ENCODE data around the gene IRGC. TPM values are rescaled to one million over a fixed set of nuclear protein-coding genes. Genes with fewer than 3 reads are reported as not detected.

Gene IRGC
- total and polyA plus RNA-seq, 8 donors = not detected

- TF ChIP-seq POLR2AphosphoS5 (IDR thresholded peaks at IDR 0.05) (peak in 2 of 3 donors; percentile 71 to 81), EP300 (IDR thresholded peaks at IDR 0.05) (no peak), CTCF (IDR thresholded peaks at IDR 0.05) (no peak), POLR2A (IDR thresholded peaks at IDR 0.05) (no peak)
- WGBS, 5 donors = 35 to 67% (median 45%) methylated on average over 16 of the region's 16 CpGs
- H3K4me3 ChIP-seq = no peak overlapping the region
- peaks cover 56 to 100% (median 98%) of the 10 kb centered on the region in 4 donors for H3K36me3 ChIP-seq
- peaks cover 0 to 31% (median 24%) of the 10 kb centered on the region in 4 donors for H3K4me1 ChIP-seq
- no peaks in the 10 kb centered on the region for H3K27me3 ChIP-seq
- intact Hi-C loops (cut with DNase I; ENCODE audit: low total_unique reads) = no loop called here
- no peaks in the 10 kb centered on the region for H3K9me3 ChIP-seq
- DNase-seq = peak; percentile 67 to 76
- peak overlapping the region; percentile 62 to 86 (median 79) for H3K27ac ChIP-seq
Measured at GRCh38 chr19:43739439-43740235, 23.8 kb downstream of the IRGC start.

- Histone ChIP-seq H3K4me1 (peaks cover 0 to 46% (median 35%) of the 10 kb centered on the region in 4 donors), H3K9me3 (no peaks in the 10 kb centered on the region), H3K27me3 (no peaks in the 10 kb centered on the region), H3K4me3 (no peak overlapping the region), H3K27ac (peak overlapping the region in 3 of 5 donors; percentile 62 to 86 (median 79)), H3K36me3 (peaks cover 59 to 100% (median 97%) of the 10 kb centered on the region in 4 donors)
- intact Hi-C loops (cut with DNase I; ENCODE audit: low total_unique reads) = no loop called here
- no peak for TF ChIP-seq POLR2A (IDR thresholded peaks at IDR 0.05)
- TF ChIP-seq POLR2AphosphoS5 (IDR thresholded peaks at IDR 0.05) = peak in 1 of 3 donors; percentile 28
- WGBS, 5 donors = 41 to 67% (median 55%) methylated on average over 10 of the region's 10 CpGs
- no peak for DNase-seq
Measured at GRCh38 chr19:43741075-43741825, 25.4 kb downstream of the IRGC start.

- H3K27ac ChIP-seq = no peak overlapping the region
- intact Hi-C loops (cut with DNase I; ENCODE audit: low total_unique reads) = no loop called here
- H3K36me3 ChIP-seq = peaks cover 58 to 100% (median 97%) of the 10 kb centered on the region in 4 donors
- no peaks in the 10 kb centered on the region for H3K9me3 ChIP-seq
- 80 to 85% (median 83%) methylated on average over 3 of the region's 3 CpGs for WGBS, 5 donors
- no peak for DNase-seq
- H3K27me3 ChIP-seq = no peaks in the 10 kb centered on the region
- no peak for TF ChIP-seq EP300 (IDR thresholded peaks at IDR 0.05)
- no peak for TF ChIP-seq POLR2A (IDR thresholded peaks at IDR 0.05)
- no peak for TF ChIP-seq CTCF (IDR thresholded peaks at IDR 0.05)
- no peak for TF ChIP-seq POLR2AphosphoS5 (IDR thresholded peaks at IDR 0.05)
- no peak overlapping the region for H3K4me3 ChIP-seq
- H3K4me1 ChIP-seq = peaks cover 0 to 46% (median 33%) of the 10 kb centered on the region in 4 donors
Measured at GRCh38 chr19:43743059-43743458, 27.2 kb downstream of the IRGC start.

GRCh38 chr19:43747557-43748204 is 31.8 kb downstream of the IRGC start:
- intact Hi-C loops (cut with DNase I; ENCODE audit: low total_unique reads) = loop anchor here (5.0 kb wide), 1 partner anchor 35 kb away; the partner anchor contains the start of gene KCNN4
- WGBS, 5 donors = 82 to 89% (median 86%) methylated on average over 12 to 16 of the region's 16 CpGs
- no peak for DNase-seq

More at GRCh38 chr19:43747557-43748204, 31.8 kb downstream of the IRGC start:
- Histone ChIP-seq H3K4me1 (peaks cover 5 to 35% (median 30%) of the 10 kb centered on the region in 4 donors), H3K4me3 (no peak overlapping the region), H3K27ac (no peak overlapping the region), H3K9me3 (no peaks in the 10 kb centered on the region), H3K27me3 (no peaks in the 10 kb centered on the region), H3K36me3 (peaks cover 60 to 93% (median 89%) of the 10 kb centered on the region in 4 donors)
- TF ChIP-seq POLR2A (IDR thresholded peaks at IDR 0.05) (no peak), POLR2AphosphoS5 (IDR thresholded peaks at IDR 0.05) (no peak), CTCF (IDR thresholded peaks at IDR 0.05) (no peak), EP300 (IDR thresholded peaks at IDR 0.05) (no peak)

Measured in stomach (tissue), 9 donors.